Left cardiac atrium (tissue), 4 donors: ENCODE results near the gene RANBP17. TPM values are rescaled to one million over a fixed set of nuclear protein-coding genes. Genes with fewer than 3 reads are reported as not detected.
"Not testable (repeated sequence)": the region's sequence is repeated elsewhere in the genome, so short reads cannot be mapped to it uniquely, and the experiment has no call there.

ENCODE experiments used
- ATAC-seq, 2 donors: fragments of 200-7000 bp; cut with Tn5 transposase; one replicate each; pipeline ENCODE4 v1.9.1; 2020; ENCODE audit warnings: mild to moderate bottlenecking in 2 of 2, moderate library complexity in 2 of 2
- DNase-seq: peaks from one replicate; pipeline ENCODE4 v3.0.0-alpha.2; 2020
- intact Hi-C, 2 donors: fragments of 100-400 bp; cut with DNase I; formaldehyde crosslinking; loops; one replicate each; pipeline versions ENCODE4 v1.14.1 to v1.15.1; 2022 to 2023
- total RNA-seq, 2 donors: library from RNA; stranded (reverse); fragmentation: NEBNext Ultra II Directional; extraction: Animal tissue kit (Norgen Biotek cat#: 25700); gene quantifications; one replicate each; pipeline ENCODE4 v1.2.1, GENCODE V29; 2021
- donor health status: DM: no; HTN: yes; CAD: no.
- donor health status: DM: no; HTN: yes; CAD: no; lungs with severe emphysema.
- donor health status: DM: yes; HTN: yes; CAD: no.
- donor health status: Dilated cardiomyopathy.

RANBP17 gene
- total RNA-seq, 2 donors from 2014 or later, result 4.2 to 7.3 TPM

DNA sequence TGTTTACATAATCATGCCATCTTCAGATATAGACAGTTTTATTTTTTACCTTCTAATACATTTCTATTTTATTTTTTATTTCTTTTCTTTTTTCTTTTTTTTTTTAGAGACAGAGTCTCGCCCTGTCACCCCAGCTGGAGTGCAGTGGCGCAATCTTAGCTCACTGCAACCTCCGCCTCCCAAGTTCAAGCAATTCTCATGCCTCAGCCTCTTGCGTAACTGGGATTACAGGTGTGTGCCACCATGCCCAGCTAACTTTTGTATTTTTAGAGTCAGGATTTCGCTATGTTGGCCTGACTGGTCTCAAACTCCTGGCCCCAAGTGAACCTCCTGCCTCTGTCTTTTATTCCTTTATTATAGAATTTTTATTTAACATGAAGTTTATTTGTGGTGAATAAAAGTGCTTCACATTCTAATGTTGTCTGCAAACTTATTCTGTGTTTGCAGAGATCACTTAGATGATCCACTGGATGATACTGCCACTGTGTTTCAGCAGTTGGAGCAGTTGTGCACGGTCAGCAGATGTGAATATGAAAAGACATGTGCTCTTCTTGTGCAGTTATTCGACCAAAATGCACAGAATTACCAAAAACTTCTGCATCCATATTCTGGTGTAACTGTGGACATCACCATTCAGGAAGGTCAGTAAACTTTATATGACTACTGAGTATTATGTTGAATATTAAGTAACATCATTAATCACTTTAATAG, 62.2 kb downstream of the RANBP17 start:
- DNase-seq (no peak), ATAC-seq (no peak)
- intact Hi-C loops, result no loop called here

DNA sequence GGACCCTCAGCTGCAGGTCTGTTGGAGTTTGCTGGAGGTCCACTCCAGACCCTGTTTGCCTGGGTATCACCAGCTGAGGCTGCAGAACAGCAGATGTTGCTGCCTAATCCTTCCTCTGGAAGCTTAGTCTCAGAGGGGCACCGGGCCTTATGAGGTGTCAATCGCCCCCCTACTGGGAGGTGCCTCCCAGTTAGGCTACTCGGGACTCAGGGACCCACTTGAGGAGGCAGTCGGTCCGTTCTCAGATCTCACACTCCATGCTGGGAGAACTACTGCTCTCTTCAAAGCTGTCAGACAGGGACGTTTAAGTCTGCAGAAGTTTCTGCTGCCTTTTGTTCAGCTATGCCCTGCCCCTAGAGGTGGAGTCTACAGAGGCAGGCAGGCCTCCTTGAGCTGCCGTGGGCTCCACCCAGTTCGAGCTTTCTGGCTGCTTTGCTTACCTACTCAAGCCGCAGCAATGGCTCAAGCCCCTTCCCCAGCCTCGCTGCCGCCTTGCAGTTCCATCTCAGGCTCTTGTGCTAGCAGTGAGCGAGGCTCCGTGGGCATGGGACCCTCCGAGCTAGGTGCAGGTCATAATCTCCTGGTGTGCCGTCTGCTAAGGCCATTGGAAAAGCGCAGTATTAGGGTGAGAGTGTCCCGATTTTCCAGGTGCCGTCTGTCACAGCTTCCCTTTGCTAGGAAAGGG, 73.9 kb downstream of the RANBP17 start:
- intact Hi-C loops, ATAC-seq: not testable (repeated sequence)

DNA sequence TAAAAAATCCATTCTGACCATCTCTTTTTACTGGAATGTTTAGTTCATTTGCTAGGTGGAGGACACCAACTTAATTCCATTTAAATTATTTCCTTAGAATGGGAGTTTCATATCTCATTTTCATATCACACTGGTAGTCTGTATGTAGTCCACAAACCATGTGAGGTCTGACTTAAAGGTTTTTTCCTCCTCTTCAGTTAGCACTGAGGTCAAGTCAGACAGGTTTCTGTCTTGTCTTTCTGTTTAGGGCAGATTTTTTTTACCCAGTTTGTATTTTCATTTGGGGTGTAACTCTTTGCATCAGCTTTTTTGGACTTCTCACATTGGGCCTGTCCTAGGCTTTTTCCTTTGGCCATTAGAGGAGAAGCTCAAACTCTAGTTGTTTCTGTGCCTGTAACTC, 75.3 kb downstream of the RANBP17 start:
- ATAC-seq, result no peak

More for the DNA sequence above, 73.9 kb downstream of the RANBP17 start:
- DNase-seq, result not testable (repeated sequence)

DNA sequence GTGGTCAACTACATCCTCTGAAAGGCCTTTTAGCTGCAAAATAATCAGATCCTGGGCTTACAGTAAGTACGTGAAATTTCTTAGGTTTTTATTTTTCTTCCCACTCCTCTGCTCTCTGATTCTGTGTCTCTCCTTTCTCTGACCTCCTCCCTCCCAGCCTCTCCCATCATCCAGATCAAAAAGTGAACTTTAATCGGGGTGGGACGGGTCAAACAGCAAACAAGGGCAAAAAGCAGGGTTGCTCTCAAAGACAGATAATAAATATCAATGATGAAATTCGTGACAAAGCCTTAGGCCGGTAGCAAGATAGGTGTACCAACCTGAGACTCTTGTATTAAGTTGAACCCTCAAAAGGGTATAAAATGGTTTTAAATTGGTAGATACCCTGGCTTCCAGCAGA, 76.1 kb downstream of the RANBP17 start:
- DNase-seq, result no peak
- ATAC-seq, result no peak
- intact Hi-C loops, result no loop called here

More for the DNA sequence above, 75.3 kb downstream of the RANBP17 start:
- DNase-seq, result no peak
- intact Hi-C loops, result no loop called here

DNA sequence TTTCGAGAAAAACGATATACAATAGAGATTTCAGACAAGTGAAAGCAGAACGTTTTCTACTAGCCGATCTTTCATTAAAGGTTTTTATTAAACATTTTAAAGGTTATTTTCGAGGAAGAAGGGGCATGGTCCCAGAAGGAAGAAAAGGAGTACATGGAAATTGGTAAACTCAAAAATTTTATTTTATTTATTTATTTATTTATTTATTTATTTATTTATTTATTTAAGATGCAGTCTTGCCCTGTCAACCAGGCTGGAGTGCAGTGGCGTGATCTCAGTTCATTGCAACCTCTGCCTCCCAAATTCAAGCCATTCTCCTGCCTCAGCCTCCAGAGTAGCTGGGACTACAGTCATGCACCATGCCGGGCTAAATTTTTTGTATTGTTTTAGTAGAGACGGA, 77.4 kb downstream of the RANBP17 start:
- intact Hi-C loops, result no loop called here
- DNase-seq, result no peak
- ATAC-seq, result no peak

DNA sequence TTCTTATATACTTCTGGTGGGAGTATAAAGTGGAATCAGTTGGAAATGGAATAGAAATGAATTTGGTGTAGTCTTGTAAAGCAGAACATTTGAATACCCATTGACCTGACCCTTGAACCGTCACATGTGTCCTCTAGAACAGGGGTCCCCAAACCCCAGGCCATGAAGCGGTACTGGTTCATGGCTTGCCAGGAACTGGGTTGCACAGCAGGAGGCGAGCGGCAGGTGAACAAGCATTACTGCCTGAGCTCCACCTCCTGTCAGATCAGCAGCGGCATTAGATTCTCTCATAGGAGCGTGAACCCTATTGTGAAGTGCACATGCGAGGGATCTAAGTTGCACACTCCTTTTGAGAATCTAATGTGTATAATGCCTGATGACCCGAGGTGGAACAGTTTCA, 80.0 kb downstream of the RANBP17 start:
- DNase-seq, result no peak
- intact Hi-C loops, result no loop called here
- ATAC-seq, result no peak

DNA sequence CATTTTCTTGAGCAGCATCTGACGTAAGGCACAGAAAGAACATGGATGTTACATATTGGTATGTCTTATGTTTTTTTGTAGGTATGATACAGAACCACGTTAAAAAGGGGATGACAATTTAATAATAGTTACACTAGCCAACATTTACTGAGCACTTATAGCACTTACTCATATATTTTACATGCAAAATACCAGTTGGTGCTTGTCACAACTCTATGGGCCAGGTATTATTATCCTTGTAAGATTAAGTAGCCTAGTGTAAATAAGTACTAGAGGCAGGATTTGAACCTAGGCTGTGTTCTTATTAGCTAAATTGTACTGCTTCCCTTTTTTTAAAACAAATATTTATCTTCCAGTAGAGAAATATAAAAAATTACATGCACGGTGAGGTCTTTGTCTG, 83.5 kb downstream of the RANBP17 start:
- intact Hi-C loops, result no loop called here
- ATAC-seq (no peak), DNase-seq (no peak)

DNA sequence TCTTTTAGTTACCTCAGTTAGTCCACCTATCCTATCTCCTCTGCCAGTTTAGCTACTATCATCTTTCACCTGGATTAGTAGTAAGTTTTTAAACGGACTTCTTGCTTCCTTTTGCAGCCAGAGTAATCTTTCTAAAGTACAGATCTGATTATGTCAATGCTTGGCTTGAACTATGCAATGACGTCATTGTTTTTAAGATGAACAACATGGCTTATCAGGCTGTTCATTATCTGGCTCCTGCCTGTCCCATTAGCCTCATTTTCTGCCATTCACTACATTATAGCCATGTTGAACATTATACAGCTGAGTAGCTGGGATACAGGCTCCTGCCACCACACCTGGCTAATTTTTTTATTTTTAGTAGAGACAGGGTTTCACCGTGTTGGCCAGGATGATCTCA, 98.7 kb downstream of the RANBP17 start:
- ATAC-seq, result no peak
- DNase-seq, result no peak
- intact Hi-C loops, result no loop called here

DNA sequence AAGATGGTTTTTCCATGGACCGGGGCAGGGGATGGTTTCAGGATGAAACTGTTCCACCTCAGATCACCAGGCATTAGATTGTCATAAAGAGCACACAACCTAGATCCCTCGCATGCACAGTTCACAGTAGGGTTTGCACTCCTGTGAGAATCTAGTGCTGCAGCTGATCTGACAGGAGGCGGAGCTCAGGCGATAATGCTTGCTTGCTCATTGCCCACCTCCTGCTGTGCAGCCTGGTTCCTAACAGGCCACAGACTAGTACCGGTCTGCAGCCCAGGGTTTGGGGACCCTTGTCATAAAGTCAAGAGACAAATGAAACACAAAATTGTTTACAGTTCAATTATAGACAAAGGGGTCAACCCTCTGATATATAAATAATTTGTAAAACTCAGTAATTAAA, 101.7 kb downstream of the RANBP17 start:
- intact Hi-C loops, result no loop called here
- no peak for ATAC-seq

DNA sequence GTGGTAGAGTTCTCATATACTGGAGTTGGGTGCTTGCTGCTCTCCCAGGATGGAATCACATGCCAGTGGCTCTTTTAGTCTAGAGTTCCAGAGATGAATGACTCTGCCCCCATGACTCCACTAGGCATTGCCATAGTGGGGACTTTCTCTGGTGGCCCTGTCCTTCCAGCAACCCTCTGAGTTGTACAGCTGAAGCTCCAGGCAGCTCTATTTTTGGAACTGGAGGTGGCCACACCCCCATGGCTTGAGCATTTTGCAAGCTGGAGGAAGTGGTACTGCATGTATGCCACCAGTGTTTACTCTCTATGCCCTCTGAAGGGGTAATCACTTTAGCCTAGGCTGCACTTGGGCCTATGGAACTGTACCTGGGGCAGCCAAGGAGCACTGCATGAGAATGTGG, 112.6 kb downstream of the RANBP17 start:
- ATAC-seq, result no peak
- DNase-seq, result no peak
- intact Hi-C loops, result no loop called here

More for the DNA sequence above, 101.7 kb downstream of the RANBP17 start:
- no peak for DNase-seq

DNA sequence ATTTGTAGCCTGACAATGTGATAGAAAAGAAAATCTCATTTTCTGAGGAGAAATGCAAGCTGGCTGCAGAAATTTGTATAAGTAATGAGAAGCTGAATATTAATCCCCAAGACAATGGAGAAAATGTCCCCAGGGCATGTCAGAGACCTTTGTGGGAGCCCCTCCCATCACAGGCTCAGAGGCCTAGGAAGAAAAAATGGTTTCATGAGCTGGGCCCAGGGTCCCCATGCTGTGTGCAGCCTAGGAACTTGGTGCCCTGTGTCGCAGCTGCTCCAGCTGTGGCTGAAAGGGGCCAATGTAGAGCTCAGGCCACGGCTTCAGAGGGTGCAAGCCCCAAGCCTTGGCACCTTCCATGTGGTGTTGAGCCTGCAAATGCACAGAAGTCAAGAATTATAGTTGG, 118.4 kb downstream of the RANBP17 start:
- intact Hi-C loops, ATAC-seq, DNase-seq: not testable (repeated sequence)

DNA sequence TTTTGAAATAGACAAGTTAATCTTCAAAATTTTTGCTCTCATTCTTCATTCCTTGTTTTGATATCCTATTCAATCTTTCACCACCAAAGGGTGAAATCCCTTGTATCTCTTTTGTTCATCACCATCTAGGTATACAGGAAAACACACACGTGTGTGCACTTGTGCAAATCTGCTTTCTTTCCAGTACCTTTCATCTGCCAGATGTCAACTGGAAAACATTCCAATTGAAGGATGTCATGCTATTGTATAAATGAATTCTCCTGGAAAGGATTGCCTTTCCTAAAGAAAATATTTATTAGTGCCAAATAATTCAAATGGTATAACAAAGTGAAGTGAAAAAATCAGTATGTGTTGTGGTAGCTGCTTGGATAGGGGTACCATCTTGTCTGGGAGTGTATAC, 123.7 kb downstream of the RANBP17 start:
- intact Hi-C loops, result no loop called here
- no peak for ATAC-seq
- no peak for DNase-seq

DNA sequence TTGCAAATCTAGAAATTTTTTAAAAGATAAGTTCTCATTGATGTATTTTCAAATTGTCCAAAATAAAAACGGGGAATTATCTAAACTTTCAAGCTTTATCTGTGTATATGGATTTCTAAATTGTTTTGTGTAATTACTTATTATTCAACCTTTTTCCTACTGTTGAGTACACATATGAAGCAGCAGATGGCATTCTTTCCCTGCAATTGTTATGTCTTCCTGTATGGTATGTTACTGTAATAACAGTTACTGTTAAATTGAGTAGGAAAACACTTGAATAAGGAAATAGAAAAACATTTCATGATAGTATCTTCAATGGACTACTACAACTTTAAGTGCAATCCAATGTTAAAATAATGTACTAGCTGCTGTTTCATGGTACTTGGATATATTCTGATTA, 124.8 kb downstream of the RANBP17 start:
- intact Hi-C loops, result no loop called here
- no peak for DNase-seq
- ATAC-seq, result no peak

DNA sequence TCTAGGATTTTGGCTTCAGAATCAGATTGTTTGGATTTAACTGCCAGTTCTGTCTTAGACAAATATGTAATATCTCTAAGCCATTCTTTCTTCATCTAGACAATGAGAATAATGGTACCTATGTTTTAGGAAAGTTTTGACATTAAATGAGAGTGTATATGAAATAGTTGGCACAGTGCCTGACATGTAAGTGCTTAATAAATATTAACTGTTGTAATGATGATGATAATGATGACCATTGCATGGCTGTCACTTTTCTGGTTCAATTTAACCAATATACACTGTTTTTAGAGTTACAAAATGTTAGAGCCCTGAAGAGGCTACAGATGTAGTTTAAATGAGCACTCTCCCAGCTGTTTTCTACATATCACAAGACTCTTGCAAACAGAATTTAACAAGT, 131.7 kb downstream of the RANBP17 start:
- no peak for DNase-seq
- ATAC-seq, result no peak
- intact Hi-C loops, result no loop called here

DNA sequence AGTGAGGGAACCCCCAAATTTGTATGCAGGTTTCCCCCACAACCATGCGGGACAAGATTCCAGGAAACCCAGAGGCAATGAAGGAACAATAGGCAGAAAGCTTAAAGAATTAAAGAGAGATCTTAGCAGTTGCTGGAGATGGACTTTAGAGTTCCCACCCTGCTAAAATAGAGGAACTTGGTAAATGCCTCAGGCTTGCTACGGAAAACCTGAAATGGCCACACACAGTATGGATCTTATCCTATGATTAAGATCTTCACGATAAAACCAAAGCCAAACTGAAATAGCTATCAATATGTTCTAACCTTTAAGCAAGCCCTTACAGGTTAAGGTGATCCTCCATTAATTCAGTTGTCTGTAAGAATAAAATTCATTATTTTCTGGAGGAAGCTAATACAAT, 148.3 kb downstream of the RANBP17 start:
- intact Hi-C loops, result no loop called here
- ATAC-seq (no peak), DNase-seq (no peak)

DNA sequence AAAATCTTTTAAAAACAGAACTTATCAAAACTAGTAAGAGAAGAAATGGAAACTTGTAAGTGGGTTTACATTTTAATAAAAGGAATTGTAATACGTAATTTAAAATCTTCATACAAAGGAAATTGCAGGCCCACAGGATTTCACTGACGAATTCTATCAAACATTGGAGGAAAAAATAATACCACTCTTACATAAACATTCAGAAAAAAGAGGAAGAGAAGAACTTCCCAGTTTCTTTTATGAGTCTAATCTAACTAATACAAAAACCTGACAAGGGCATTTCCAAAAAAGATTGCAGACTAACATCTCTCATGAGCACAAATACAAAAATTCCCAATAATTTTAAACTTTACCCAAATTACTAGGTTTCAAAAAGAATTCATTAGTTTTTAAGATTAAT, 149.0 kb downstream of the RANBP17 start:
- intact Hi-C loops, result no loop called here
- ATAC-seq (no peak), DNase-seq (no peak)

DNA sequence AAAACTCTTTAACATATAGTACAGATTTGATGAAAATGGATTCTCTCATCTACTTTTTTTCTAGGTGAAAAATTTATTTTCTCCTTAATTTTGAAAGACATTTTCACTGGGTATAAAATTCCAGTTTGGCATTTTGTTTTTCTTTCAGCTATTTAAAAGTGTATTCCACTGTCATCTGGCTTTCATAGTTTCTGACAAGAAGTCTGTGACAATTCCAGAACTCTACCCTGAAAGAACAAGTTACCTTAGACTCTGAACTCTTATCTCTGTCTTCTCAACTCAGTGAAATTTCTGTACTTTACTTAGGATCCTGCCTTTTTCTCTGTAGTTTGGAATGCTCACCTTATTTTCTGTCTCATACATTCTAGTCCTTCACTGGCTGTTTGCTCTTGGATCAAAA, 161.7 kb downstream of the RANBP17 start:
- ATAC-seq, result no peak
- DNase-seq, result no peak
- intact Hi-C loops, result no loop called here

DNA sequence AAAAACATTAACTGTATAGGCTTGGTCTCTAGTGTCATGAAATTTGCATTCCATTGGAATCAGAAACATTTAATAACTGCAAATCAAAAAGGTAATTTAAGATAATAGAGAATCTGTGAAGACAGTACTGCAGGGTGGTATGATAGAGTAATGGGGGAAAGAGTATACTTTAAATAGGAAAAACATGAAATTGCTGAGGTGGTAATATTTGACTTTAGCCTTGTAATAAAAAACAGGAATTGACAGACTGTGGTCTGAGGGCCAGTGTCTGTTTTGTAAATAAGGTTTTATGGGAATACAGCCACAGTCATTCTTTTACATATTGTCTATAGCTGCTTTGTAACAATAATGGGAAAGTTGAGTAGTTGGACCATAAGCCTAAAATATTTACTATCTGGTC, 162.3 kb downstream of the RANBP17 start:
- ATAC-seq (no peak), DNase-seq (no peak)
- intact Hi-C loops, result no loop called here

DNA sequence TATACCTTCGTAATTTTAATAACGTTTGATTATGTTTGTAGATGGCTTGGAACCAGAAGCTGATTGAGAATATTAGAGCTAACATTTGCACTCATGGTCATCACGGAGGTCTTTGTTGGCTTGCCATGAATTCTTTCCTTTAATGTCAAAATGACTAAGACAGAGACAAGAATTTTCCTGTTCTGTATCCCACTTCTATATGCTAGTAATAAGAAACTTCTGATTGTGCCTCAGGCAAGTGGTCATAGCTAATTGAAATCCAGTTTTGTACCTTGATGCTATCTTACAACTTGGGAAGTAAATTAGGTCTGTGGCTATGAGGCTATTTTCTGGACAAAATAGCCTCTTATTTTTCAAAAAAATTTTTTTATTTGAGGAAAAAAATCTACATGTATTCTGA, 167.6 kb downstream of the RANBP17 start:
- DNase-seq (no peak), ATAC-seq (no peak)
- intact Hi-C loops, result no loop called here

DNA sequence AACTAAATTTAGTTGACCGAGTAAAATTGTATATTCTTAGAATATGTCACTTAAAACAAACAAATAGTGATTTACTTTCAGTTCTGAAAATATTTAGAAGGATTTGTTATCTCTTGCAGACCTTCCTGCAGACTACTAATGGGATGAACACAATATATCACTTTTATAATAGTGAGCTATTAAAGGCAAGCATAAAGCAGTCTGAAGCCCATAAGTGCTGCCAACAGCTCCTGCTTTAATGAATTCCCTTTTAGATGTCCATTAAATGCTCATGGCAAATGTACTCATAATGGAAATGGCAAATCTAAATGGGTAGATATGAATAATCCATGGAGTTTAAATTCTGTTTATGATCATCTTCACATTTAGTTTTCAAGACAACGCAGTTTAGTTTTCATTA, 170.2 kb downstream of the RANBP17 start:
- no peak for ATAC-seq
- intact Hi-C loops, result no loop called here
- no peak for DNase-seq

DNA sequence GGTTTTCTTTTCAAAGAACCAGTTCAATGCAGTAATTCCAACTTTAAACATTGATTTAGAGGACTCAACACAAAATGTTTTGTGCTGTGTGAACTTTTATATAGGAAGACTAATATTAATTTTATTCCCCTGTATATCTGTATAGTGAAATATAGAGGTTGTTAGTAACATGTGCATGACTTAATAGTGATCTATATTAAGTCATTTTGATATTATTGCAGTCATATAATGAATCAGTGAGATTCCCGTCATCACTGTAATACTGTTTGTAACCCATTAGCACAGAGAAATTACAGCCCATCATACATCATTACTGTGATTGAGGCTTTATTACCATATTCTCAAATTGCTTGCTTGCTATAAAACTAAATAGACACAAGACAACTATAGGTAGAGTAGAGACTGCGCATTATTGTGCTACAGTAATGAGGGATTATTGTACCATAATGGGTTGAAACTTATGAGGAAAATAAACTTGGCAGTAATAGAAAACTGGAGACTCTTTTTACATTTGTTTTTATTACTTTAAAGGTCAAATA, 170.7 kb downstream of the RANBP17 start:
- ATAC-seq (no peak), DNase-seq (no peak)
- intact Hi-C loops, result no loop called here
